Progenitor cell of endocrine pancreas (in vitro differentiated cells): ENCODE data around the gene PTGR2. TPM values are rescaled to one million over a fixed set of nuclear protein-coding genes. Genes with fewer than 3 reads are reported as not detected.
A peak's percentile ranks its signal among the peaks of the same experiment; 100 is the strongest.
"Not testable (repeated sequence)": the region's sequence is repeated elsewhere in the genome, so short reads cannot be mapped to it uniquely, and the experiment has no call there.

Source experiments
- DNase-seq: peaks from one replicate; pipeline ENCODE4 v3.0.0; 2021; ENCODE audit warnings: low spot score; ENCODE audit not compliant: unreplicated experiment
- H3K27ac Mint-ChIP-seq: 2 replicates; pipeline ENCODE4 v1.8.0; 2021; ENCODE audit warnings: mild to moderate bottlenecking, moderate library complexity, mixed read lengths
- H3K27me3 Mint-ChIP-seq: 2 replicates; pipeline ENCODE4 v1.8.0; 2021; ENCODE audit warnings: mixed read lengths
- H3K36me3 Mint-ChIP-seq: 2 replicates; pipeline ENCODE4 v1.8.0; 2022; ENCODE audit warnings: mixed read lengths; ENCODE audit not compliant: insufficient read depth
- H3K4me1 Mint-ChIP-seq: 2 replicates; pipeline ENCODE4 v1.8.0; 2021; ENCODE audit warnings: low read depth, mixed read lengths
- H3K4me3 Mint-ChIP-seq: 2 replicates; pipeline ENCODE4 v1.8.0; 2021; ENCODE audit warnings: low read depth, mild to moderate bottlenecking, moderate library complexity, mixed read lengths
- H3K9me3 Mint-ChIP-seq: 2 replicates; pipeline ENCODE4 v1.8.0; 2021; ENCODE audit warnings: low read depth, mixed read lengths
- total RNA-seq: library from RNA; stranded (reverse); gene quantifications from 2 replicates; pipeline ENCODE4 v1.2.1, GENCODE V29; 2021
- TF ChIP-seq, protein P1 (sequence below): fragments of 200-600 bp; sonication (generic); IDR thresholded peaks from one replicate; pipeline ENCODE4 v1.5.0; 2021; ENCODE audit warnings: antibody characterized with exemption, mild to moderate bottlenecking; ENCODE audit not compliant: unreplicated experiment

PTGR2 gene
- total RNA-seq, 1 donor from 2014 or later: 11.0 TPM

DNA sequence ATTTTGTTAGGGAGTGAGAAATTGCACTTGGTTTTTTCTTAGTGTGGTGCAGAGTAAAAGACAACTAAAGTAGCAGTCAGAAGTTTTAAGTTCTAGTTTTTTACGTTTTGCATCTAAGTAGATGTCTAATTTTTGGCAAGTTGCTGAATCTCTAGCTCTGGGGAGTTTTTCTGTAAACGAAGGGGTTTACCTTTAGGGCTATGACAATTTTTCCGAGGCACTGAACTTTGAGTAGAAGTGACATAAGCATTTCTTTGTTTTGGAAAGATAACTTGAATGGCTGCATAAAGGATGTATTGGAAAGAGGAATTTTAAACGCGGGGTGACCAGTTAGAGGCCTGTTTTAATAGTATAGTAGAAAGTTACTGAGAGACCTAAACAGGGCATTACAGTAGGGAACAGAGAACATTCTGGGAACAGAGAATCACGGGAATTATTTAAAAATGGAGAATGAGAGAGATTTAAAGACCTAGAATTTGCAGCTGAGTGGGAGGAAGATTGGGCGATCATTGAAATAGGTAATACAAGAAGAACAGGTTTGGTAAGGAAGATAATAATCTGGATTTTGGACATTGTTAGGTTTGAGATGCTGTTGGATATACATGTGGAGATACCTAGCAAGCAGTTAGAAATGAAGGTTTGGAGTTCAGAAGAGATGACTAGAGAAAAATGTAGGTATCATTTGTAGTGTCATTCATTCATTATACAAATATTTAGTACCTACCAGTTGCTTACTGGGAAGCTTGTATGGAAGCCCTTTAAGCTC lies 36.2 kb downstream of the PTGR2 start:
- peaks cover 28% of the 10 kb centered on the region for H3K4me1 Mint-ChIP-seq
- peak overlapping the region; percentile 94 for H3K4me3 Mint-ChIP-seq
- no peaks in the 10 kb centered on the region for H3K9me3 Mint-ChIP-seq
- DNase-seq: no peak
- H3K27ac Mint-ChIP-seq: peak overlapping the region; percentile 99
- TF ChIP-seq, protein P1, sequence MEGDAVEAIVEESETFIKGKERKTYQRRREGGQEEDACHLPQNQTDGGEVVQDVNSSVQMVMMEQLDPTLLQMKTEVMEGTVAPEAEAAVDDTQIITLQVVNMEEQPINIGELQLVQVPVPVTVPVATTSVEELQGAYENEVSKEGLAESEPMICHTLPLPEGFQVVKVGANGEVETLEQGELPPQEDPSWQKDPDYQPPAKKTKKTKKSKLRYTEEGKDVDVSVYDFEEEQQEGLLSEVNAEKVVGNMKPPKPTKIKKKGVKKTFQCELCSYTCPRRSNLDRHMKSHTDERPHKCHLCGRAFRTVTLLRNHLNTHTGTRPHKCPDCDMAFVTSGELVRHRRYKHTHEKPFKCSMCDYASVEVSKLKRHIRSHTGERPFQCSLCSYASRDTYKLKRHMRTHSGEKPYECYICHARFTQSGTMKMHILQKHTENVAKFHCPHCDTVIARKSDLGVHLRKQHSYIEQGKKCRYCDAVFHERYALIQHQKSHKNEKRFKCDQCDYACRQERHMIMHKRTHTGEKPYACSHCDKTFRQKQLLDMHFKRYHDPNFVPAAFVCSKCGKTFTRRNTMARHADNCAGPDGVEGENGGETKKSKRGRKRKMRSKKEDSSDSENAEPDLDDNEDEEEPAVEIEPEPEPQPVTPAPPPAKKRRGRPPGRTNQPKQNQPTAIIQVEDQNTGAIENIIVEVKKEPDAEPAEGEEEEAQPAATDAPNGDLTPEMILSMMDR: no peak
- H3K27me3 Mint-ChIP-seq: no peaks in the 10 kb centered on the region
- H3K36me3 Mint-ChIP-seq: no peaks in the 10 kb centered on the region

DNA sequence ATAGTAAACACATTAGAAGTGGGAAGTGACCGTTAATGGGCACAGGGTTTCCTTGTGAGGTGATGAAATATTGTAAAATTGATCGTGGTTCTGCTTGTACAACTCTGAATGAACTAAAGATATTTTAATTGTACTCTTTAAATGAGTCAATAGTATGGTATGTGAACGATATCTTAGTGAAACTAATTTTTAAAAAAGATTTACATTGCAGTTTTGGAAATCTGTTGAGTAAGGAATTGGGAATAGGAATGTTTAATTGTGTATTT lies 36.8 kb downstream of the PTGR2 start:
- H3K4me1 Mint-ChIP-seq: peaks cover 28% of the 10 kb centered on the region
- peak overlapping the region; percentile 94 for H3K4me3 Mint-ChIP-seq
- TF ChIP-seq, protein P1: no peak
- no peaks in the 10 kb centered on the region for H3K36me3 Mint-ChIP-seq
- no peaks in the 10 kb centered on the region for H3K27me3 Mint-ChIP-seq
- no peak for DNase-seq
- peak overlapping the region; percentile 99 for H3K27ac Mint-ChIP-seq
- H3K9me3 Mint-ChIP-seq: no peaks in the 10 kb centered on the region

DNA sequence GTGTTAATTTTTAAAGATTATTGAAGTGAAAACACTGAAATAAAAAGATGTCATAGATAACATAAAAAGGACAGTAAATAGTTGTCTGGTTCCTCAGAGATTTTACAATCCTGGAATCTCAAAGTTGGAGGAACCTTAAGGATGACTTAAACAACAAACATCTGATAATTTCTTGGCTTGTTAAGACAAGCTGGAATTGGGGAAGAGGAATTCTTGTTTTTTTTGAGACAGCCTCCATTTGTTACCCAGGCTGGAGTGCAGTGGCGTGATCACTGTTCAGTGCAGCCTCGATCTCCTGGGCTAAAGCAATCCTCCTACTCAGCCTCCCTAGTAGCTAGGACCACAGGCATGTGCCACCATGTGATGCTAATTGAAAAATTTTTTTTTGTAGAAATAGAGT lies 37.3 kb downstream of the PTGR2 start:
- H3K4me3 Mint-ChIP-seq: no peak overlapping the region
- TF ChIP-seq, protein P1: no peak
- H3K4me1 Mint-ChIP-seq: peaks cover 28% of the 10 kb centered on the region
- H3K27me3 Mint-ChIP-seq: no peaks in the 10 kb centered on the region
- no peaks in the 10 kb centered on the region for H3K9me3 Mint-ChIP-seq
- H3K36me3 Mint-ChIP-seq: peaks cover 4% of the 10 kb centered on the region
- H3K27ac Mint-ChIP-seq: no peak overlapping the region
- no peak for DNase-seq

DNA sequence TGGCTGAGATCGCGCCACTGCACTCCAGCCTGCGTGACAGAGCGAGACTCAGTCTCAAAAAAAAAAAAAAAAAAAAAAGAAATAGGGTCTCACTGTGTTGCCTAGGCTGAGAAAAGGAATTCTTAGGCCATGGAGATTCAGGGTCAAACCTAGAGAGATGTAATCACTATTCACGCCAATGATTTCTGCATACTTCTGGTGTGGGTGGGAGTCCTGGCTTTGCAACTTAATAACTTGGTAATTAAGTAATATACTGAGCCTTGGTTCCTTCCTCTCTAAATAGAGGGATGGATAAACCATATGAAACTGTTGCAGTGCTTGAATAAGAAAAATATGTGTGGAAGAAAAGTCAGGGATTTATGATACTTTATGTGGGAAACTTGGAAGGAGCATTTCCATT lies 37.7 kb downstream of the PTGR2 start:
- no peak for DNase-seq
- Mint-ChIP-seq H3K27ac (no peak overlapping the region), H3K36me3 (peaks cover 5% of the 10 kb centered on the region), H3K4me1 (peaks cover 28% of the 10 kb centered on the region), H3K4me3 (no peak overlapping the region), H3K27me3 (no peaks in the 10 kb centered on the region), H3K9me3 (no peaks in the 10 kb centered on the region)
- TF ChIP-seq, protein P1: no peak

DNA sequence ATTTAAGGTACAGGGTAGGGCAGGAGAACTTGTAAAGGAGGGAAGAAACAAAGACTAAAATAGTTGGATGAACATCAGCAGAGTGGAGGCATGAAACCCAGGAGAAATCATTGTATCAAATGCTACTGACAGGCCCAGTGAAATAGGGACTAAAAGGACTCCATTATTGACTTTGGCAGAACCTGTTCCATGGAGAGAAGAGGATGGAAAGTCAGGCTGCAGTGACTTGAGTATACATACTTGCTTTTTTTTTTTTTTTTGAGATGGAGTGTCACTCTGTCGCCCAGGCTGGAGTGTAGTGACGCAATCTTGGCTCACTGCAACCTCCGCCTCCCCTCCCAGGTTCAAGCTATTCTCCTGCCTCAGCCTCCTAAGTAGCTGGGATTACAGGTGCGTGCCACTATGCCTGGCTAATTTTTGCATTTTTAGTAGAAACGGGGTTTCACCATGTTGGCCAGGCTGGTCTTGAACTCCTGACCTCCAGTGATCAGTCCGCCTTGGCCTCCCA lies 42.6 kb downstream of the PTGR2 start:
- H3K4me1 Mint-ChIP-seq, H3K4me3 Mint-ChIP-seq, H3K9me3 Mint-ChIP-seq, H3K27ac Mint-ChIP-seq, H3K27me3 Mint-ChIP-seq, DNase-seq: not testable (repeated sequence)
- H3K36me3 Mint-ChIP-seq: peaks cover 20% of the 10 kb centered on the region

DNA sequence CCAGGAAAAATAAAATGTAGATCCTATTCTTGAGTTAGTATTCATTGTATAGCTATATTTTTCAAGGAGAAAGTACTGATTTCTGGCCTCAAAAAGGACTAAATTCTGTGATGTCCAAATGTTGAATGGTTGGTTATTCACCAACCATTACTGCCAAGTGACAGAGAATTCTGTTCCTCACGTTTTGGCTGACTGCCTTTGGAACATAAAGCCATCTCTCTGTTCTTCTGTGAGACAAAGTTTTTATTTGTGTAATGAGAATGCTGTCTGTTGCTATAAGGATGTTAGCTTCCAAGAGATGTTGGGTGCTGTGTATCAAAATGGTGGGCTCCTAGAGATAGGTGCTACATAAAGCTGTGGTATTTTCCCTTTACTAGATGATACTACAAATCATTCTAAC lies 44.3 kb downstream of the PTGR2 start:
- peaks cover 20% of the 10 kb centered on the region for H3K36me3 Mint-ChIP-seq
- DNase-seq: no peak
- no peaks in the 10 kb centered on the region for H3K27me3 Mint-ChIP-seq

More for the DNA sequence above, 44.3 kb downstream of the PTGR2 start:
- Mint-ChIP-seq H3K27ac (no peak overlapping the region), H3K4me3 (no peak overlapping the region), H3K9me3 (no peaks in the 10 kb centered on the region), H3K4me1 (no peaks in the 10 kb centered on the region)
- TF ChIP-seq, protein P1: no peak
